HEK293 (cell line): ENCODE results near the gene ATG2A.

Experiments used
- KLF9 ChIP-seq: fragments of 450-650 bp; formaldehyde crosslinking; IDR thresholded peaks from 2 replicates; pipeline ENCODE4 v1.5.1; 2016; ENCODE audit warnings: missing biosample characterization, missing genetic modification characterization, low read depth
- TCF7L2 ChIP-seq: IDR thresholded peaks from 2 replicates; pipeline ENCODE4 v1.6.1; 2011; ENCODE audit warnings: low read depth, mild to moderate bottlenecking, inconsistent platforms, low read length, moderate library complexity, borderline replicate concordance
- ZNF121 ChIP-seq: fragments of 450-650 bp; formaldehyde crosslinking; IDR thresholded peaks from 2 replicates; pipeline ENCODE4 v1.5.1; 2016; ENCODE audit warnings: missing biosample characterization, missing genetic modification characterization
- ZNF146 ChIP-seq: fragments of 450-650 bp; formaldehyde crosslinking; IDR thresholded peaks from 2 replicates; pipeline ENCODE4 v1.5.1; 2016; ENCODE audit warnings: missing biosample characterization, missing genetic modification characterization
- ZNF274 ChIP-seq, 2 experiments: fragments of 200-500 bp in 1 of 2; fragments of 450-650 bp in 1 of 2; sonication (Bioruptor generic) in 1 of 2; formaldehyde crosslinking in 1 of 2; IDR thresholded peaks; 2 replicates each; pipeline versions ENCODE4 v1.5.1 to v1.6.1; 2014 to 2016; ENCODE audit warnings: borderline replicate concordance in 1 of 2, inconsistent platforms in 1 of 2, low read length in 1 of 2, missing biosample characterization in 1 of 2, missing genetic modification characterization in 1 of 2
- ZNF341 ChIP-seq: fragments of 450-650 bp; formaldehyde crosslinking; IDR thresholded peaks from 2 replicates; pipeline ENCODE4; 2016; ENCODE audit warnings: low read depth, missing biosample characterization, missing genetic modification characterization
- ZNF354C ChIP-seq: fragments of 450-650 bp; formaldehyde crosslinking; IDR thresholded peaks from 2 replicates; pipeline ENCODE4 v1.5.1; 2016; ENCODE audit warnings: missing biosample characterization, missing genetic modification characterization, low read depth, borderline replicate concordance
- ZNF404 ChIP-seq: fragments of 450-650 bp; formaldehyde crosslinking; IDR thresholded peaks from 2 replicates; pipeline ENCODE4 v1.5.1; 2017; ENCODE audit warnings: missing biosample characterization, missing genetic modification characterization
- ZNF555 ChIP-seq: fragments of 450-650 bp; formaldehyde crosslinking; conservative IDR thresholded peaks from 2 replicates; pipeline ENCODE4 v1.5.1; 2017; ENCODE audit warnings: missing biosample characterization, mild to moderate bottlenecking, missing genetic modification characterization, inconsistent platforms
- ZNF768 ChIP-seq: fragments of 450-650 bp; formaldehyde crosslinking; IDR thresholded peaks from 2 replicates; pipeline ENCODE4 v1.5.1; 2018; ENCODE audit warnings: missing biosample characterization, mild to moderate bottlenecking, missing genetic modification characterization
- TF ChIP-seq, protein P1 (sequence below): fragments of 450-650 bp; formaldehyde crosslinking; IDR thresholded peaks from 2 replicates; pipeline ENCODE4 v1.5.1; 2016; ENCODE audit warnings: missing biosample characterization, missing genetic modification characterization
- TF ChIP-seq, protein P2 (sequence below): fragments of 450-650 bp; formaldehyde crosslinking; IDR thresholded peaks from 2 replicates; pipeline ENCODE4 v1.5.1; 2016; ENCODE audit warnings: missing biosample characterization, missing genetic modification characterization
- TF ChIP-seq, protein P3 (sequence below): fragments of 450-650 bp; formaldehyde crosslinking; IDR thresholded peaks from 2 replicates; pipeline ENCODE4 v1.5.1; 2016; ENCODE audit warnings: missing biosample characterization, missing genetic modification characterization
- TF ChIP-seq, protein P4 (sequence below): fragments of 450-650 bp; formaldehyde crosslinking; IDR thresholded peaks from 2 replicates; pipeline ENCODE4 v1.5.0; 2017; ENCODE audit warnings: missing biosample characterization, missing genetic modification characterization, borderline replicate concordance

DNA sequence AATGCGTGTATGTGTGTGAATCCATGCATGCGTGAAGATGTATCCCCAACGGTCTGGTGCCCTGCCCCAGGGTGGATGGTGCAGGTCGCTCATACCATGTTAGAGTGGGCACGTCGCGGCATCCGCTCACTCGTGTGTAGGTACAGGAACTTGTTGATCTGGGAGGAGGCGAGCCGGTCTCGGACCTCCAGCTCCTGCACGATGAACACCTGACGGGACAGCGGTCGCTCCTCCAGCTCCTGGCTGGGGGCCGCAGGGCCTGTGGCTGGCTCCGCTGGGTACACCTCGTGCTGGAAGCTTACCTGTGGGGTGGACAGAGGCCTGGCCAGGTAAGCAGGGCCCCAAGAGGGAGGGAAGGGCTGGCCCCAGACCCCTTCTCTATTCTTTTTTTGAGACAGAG lies 18.5 kb downstream of the ATG2A start:
- TF ChIP-seq ZNF404 (tag by site-specific recombination) (no peak), ZNF274 (IDR thresholded peaks at IDR 0.05; ENCODE audit: low read length) (no peak), ZNF274 (tag by site-specific recombination; IDR thresholded peaks at IDR 0.05; ENCODE audit: borderline replicate concordance) (no peak), ZNF555 (tag by site-specific recombination) (no peak), ZNF768 (tag by site-specific recombination) (no peak), ZNF121 (no peak), TCF7L2 (no peak), ZNF341 (no peak), ZNF146 (tag by site-specific recombination) (no peak), KLF9 (tag by site-specific recombination) (no peak), ZNF354C (no peak)
- TF ChIP-seq, protein P1, sequence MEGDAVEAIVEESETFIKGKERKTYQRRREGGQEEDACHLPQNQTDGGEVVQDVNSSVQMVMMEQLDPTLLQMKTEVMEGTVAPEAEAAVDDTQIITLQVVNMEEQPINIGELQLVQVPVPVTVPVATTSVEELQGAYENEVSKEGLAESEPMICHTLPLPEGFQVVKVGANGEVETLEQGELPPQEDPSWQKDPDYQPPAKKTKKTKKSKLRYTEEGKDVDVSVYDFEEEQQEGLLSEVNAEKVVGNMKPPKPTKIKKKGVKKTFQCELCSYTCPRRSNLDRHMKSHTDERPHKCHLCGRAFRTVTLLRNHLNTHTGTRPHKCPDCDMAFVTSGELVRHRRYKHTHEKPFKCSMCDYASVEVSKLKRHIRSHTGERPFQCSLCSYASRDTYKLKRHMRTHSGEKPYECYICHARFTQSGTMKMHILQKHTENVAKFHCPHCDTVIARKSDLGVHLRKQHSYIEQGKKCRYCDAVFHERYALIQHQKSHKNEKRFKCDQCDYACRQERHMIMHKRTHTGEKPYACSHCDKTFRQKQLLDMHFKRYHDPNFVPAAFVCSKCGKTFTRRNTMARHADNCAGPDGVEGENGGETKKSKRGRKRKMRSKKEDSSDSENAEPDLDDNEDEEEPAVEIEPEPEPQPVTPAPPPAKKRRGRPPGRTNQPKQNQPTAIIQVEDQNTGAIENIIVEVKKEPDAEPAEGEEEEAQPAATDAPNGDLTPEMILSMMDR (tag by site-specific recombination): no peak
- TF ChIP-seq, protein P2, sequence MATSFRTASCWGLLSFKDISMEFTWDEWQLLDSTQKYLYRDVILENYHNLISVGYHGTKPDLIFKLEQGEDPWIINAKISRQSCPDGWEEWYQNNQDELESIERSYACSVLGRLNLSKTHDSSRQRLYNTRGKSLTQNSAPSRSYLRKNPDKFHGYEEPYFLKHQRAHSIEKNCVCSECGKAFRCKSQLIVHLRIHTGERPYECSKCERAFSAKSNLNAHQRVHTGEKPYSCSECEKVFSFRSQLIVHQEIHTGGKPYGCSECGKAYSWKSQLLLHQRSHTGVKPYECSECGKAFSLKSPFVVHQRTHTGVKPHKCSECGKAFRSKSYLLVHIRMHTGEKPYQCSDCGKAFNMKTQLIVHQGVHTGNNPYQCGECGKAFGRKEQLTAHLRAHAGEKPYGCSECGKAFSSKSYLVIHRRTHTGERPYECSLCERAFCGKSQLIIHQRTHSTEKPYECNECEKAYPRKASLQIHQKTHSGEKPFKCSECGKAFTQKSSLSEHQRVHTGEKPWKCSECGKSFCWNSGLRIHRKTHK (tag by site-specific recombination): no peak
- TF ChIP-seq, protein P3, sequence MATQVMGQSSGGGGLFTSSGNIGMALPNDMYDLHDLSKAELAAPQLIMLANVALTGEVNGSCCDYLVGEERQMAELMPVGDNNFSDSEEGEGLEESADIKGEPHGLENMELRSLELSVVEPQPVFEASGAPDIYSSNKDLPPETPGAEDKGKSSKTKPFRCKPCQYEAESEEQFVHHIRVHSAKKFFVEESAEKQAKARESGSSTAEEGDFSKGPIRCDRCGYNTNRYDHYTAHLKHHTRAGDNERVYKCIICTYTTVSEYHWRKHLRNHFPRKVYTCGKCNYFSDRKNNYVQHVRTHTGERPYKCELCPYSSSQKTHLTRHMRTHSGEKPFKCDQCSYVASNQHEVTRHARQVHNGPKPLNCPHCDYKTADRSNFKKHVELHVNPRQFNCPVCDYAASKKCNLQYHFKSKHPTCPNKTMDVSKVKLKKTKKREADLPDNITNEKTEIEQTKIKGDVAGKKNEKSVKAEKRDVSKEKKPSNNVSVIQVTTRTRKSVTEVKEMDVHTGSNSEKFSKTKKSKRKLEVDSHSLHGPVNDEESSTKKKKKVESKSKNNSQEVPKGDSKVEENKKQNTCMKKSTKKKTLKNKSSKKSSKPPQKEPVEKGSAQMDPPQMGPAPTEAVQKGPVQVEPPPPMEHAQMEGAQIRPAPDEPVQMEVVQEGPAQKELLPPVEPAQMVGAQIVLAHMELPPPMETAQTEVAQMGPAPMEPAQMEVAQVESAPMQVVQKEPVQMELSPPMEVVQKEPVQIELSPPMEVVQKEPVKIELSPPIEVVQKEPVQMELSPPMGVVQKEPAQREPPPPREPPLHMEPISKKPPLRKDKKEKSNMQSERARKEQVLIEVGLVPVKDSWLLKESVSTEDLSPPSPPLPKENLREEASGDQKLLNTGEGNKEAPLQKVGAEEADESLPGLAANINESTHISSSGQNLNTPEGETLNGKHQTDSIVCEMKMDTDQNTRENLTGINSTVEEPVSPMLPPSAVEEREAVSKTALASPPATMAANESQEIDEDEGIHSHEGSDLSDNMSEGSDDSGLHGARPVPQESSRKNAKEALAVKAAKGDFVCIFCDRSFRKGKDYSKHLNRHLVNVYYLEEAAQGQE: no peak
- TF ChIP-seq, protein P4, sequence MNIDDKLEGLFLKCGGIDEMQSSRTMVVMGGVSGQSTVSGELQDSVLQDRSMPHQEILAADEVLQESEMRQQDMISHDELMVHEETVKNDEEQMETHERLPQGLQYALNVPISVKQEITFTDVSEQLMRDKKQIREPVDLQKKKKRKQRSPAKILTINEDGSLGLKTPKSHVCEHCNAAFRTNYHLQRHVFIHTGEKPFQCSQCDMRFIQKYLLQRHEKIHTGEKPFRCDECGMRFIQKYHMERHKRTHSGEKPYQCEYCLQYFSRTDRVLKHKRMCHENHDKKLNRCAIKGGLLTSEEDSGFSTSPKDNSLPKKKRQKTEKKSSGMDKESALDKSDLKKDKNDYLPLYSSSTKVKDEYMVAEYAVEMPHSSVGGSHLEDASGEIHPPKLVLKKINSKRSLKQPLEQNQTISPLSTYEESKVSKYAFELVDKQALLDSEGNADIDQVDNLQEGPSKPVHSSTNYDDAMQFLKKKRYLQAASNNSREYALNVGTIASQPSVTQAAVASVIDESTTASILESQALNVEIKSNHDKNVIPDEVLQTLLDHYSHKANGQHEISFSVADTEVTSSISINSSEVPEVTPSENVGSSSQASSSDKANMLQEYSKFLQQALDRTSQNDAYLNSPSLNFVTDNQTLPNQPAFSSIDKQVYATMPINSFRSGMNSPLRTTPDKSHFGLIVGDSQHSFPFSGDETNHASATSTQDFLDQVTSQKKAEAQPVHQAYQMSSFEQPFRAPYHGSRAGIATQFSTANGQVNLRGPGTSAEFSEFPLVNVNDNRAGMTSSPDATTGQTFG (tag by site-specific recombination): no peak
